ENCODE results near the gene KMT2D. TPM values are rescaled to one million over a fixed set of nuclear protein-coding genes. Genes with fewer than 3 reads are reported as not detected.

The KMT2D gene
- total and polyA plus RNA-seq, 10 of the 15 experiments (the other 5 are each of a cell fraction or from before 2014, with no cell fraction given), result 0.51 to 71.5 (median 10.4) TPM

- TF ChIP-seq ZNF384 (IDR thresholded peaks at IDR 0.05; ENCODE audit: borderline replicate concordance, low read depth, low read length), result no peak
These were observed 10.4 kb upstream of the KMT2D start (continued) for GRCh38 chr12:49070971-49071370.

- under 1% methylated on average over 60 of the region's 60 CpGs for WGBS (ENCODE audit: insufficient coverage, insufficient replicate concordance, low lambda C conversion rate, missing lambda C conversion rate)
- BruUV-seq (replicated peaks), result no TSS peak
- ChIA-PET POLR2A (interaction anchor here (0.6 to 2.6 kb wide), 12 partner anchors 13 to 672 kb away, joined by 3 to 26 read pairs (median 3); partner anchors contain the start of genes LMBR1L, TMBIM6 and TUBA1B), SMC1A (ENCODE audit: uncharacterized antibody, unreplicated experiment) (interaction anchor here (0.9 to 2.0 kb wide), 11 partner anchors 8 to 74 kb away, joined by 3 to 12 read pairs (median 4); partner anchors contain the start of genes DHH and TUBA1B), CTCF (interaction anchor here (0.5 to 12.5 kb wide), 21 partner anchors 9 to 308 kb away, joined by 3 to 254 read pairs (median 4); partner anchors contain the start of gene DHH), RAD21 (ENCODE audit: unreplicated experiment) (interaction anchor here (0.7 to 2.4 kb wide), 17 partner anchors 8 to 276 kb away, joined by 3 to 14 read pairs (median 4); partner anchors contain the start of genes DDX23, DHH, FKBP11 and TUBA1A)
- peaks cover 9% of the 10 kb centered on the region for H3K79me2 ChIP-seq (ENCODE audit: control insufficient read depth, insufficient read depth, low read length)
- peaks cover 4% of the 10 kb centered on the region for H3K4me1 ChIP-seq (ENCODE audit: control insufficient read depth, insufficient read depth, low read length)
- H2AFZ ChIP-seq (ENCODE audit: control insufficient read depth, low read depth, low read length), result peak within 1 kb of the TSS; percentile 92
- intact Hi-C loops (cut with micrococcal nuclease; ENCODE audit: unreplicated experiment), result loop anchor here (1.0 kb wide), 1 partner anchor 61 kb away; no protein-coding TSS in a partner anchor
- ATAC-seq (peak; percentile 99), FAIRE-seq (peak; percentile 92), DNase-seq (ENCODE audit: low read depth, low spot score) (peak; percentile 94)
- peak within 1 kb of the TSS; percentile 88 for H3K9ac ChIP-seq (ENCODE audit: control insufficient read depth, insufficient read depth, low read length)
- no peaks in the 10 kb centered on the region for H4K20me1 ChIP-seq (ENCODE audit: control insufficient read depth, insufficient read depth)
- H3K9me3 ChIP-seq (replicated peaks; ENCODE audit: control insufficient read depth, insufficient read depth, low read length), result no peaks in the 10 kb centered on the region
- in situ Hi-C loops (cut with MboI), result loop anchor here (10.0 kb wide), 1 partner anchor 165 kb away; no protein-coding TSS in a partner anchor
- no peaks in the 10 kb centered on the region for H3K27me3 ChIP-seq (replicated peaks in 1 of 2; ENCODE audit: control insufficient read depth in 2 of 2, insufficient read depth in 2 of 2, low read length in 1 of 2)
- peak within 1 kb of the TSS; percentile 93 for H3K4me3 ChIP-seq
- H3K36me3 ChIP-seq (ENCODE audit: control insufficient read depth in 2 of 2, insufficient read depth in 2 of 2, low read length in 1 of 2), result no peaks in the 10 kb centered on the region
- H3K27ac ChIP-seq (ENCODE audit: control insufficient read depth, insufficient read depth), result peak within 1 kb of the TSS; percentile 91
- H3K4me2 ChIP-seq (ENCODE audit: control insufficient read depth, insufficient read depth), result peak within 1 kb of the TSS; percentile 93
- no peak for TF ChIP-seq TCF12 (IDR thresholded peaks at IDR 0.05; ENCODE audit: low read depth, low read length)
- no peak for TF ChIP-seq ZNF384 (IDR thresholded peaks at IDR 0.05; ENCODE audit: borderline replicate concordance, low read depth, low read length)
- no peak for TF ChIP-seq HDAC6 (IDR thresholded peaks at IDR 0.05; ENCODE audit: unreplicated experiment)
- TF ChIP-seq BMI1 (IDR thresholded peaks at IDR 0.05; ENCODE audit: borderline replicate concordance), result no peak
- TF ChIP-seq E2F8 (IDR thresholded peaks at IDR 0.05; ENCODE audit: low read depth, partially characterized antibody), result no peak
- TF ChIP-seq CHD1 (IDR thresholded peaks at IDR 0.05; ENCODE audit: low read depth, low read length), result no peak
- peak; percentile 66 for TF ChIP-seq RELA (IDR thresholded peaks at IDR 0.05; ENCODE audit: borderline replicate concordance, partially characterized antibody)
- peak; percentile 3 for TF ChIP-seq FOS (IDR thresholded peaks at IDR 0.05; ENCODE audit: borderline replicate concordance, extremely low read depth, insufficient read length)
- peak; percentile 31 for TF ChIP-seq PKNOX1 (IDR thresholded peaks at IDR 0.05)
- 0 out of 3 replicates have a peak, but pooled peaks have one; percentile 56 for TF ChIP-seq POU2F2 (IDR thresholded peaks at IDR 0.05; ENCODE audit: borderline replicate concordance, low read depth, low read length)
- no peak for TF ChIP-seq BCLAF1 (IDR thresholded peaks at IDR 0.05)
- peak; percentile 59; the same call in 1 of the 2 replicates for TF ChIP-seq RB1 (IDR thresholded peaks at IDR 0.05; ENCODE audit: borderline replicate concordance)
- TF ChIP-seq CBFB (IDR thresholded peaks at IDR 0.05; ENCODE audit: low read depth), result peak; percentile 50; the same call in 1 of the 2 replicates
These were observed 9.1 kb upstream of the KMT2D start, which contains the start of gene RHEBL1 for GRCh38 chr12:49069507-49070346. TSS of gene RHEBL1 (minus strand) at chr12:49069979. CDS start at chr12:49069785, 194 bp downstream.

Measured in GM12878 (cell line).